ENCODE measurements around the gene NAALADL2.
"Not testable (repeated sequence)": the region's sequence is repeated elsewhere in the genome, so short reads cannot be mapped to it uniquely, and the experiment has no call there.

The NAALADL2 gene

GRCh38 chr3:175355801-175356335 lies 496.7 kb downstream of the NAALADL2 start:
- in situ Hi-C loops (cut with MboI; ENCODE audit: low pct_unique_long_range_greater_than_20kb, low sequenced_read_pairs, unreplicated experiment) = no loop called here
- no peak for DNase-seq (ENCODE audit: low spot score)
- TF ChIP-seq CTCF (IDR thresholded peaks at IDR 0.05; ENCODE audit: extremely low read depth, insufficient read depth, missing control alignments) = no peak

GRCh38 chr3:175356899-175357324 lies 497.8 kb downstream of the NAALADL2 start:
- DNase-seq (ENCODE audit: low spot score) = no peak
- no peak for TF ChIP-seq CTCF (IDR thresholded peaks at IDR 0.05; ENCODE audit: extremely low read depth, insufficient read depth, missing control alignments)
- in situ Hi-C loops (cut with MboI; ENCODE audit: low pct_unique_long_range_greater_than_20kb, low sequenced_read_pairs, unreplicated experiment) = no loop called here

- in situ Hi-C loops (cut with MboI; ENCODE audit: low pct_unique_long_range_greater_than_20kb, low sequenced_read_pairs, unreplicated experiment) = no loop called here
- no peak for TF ChIP-seq CTCF (IDR thresholded peaks at IDR 0.05; ENCODE audit: extremely low read depth, insufficient read depth, missing control alignments)
- DNase-seq (ENCODE audit: low spot score) = no peak
Observed at GRCh38 chr3:175357758-175358157, 498.6 kb downstream of the NAALADL2 start.

- TF ChIP-seq CTCF (IDR thresholded peaks at IDR 0.05; ENCODE audit: extremely low read depth, insufficient read depth, missing control alignments) = no peak
- in situ Hi-C loops (cut with MboI; ENCODE audit: low pct_unique_long_range_greater_than_20kb, low sequenced_read_pairs, unreplicated experiment) = no loop called here
- no peak for DNase-seq (ENCODE audit: low spot score)
Observed at GRCh38 chr3:175358935-175359334, 499.8 kb downstream of the NAALADL2 start.

GRCh38 chr3:175370426-175370825 lies 511.3 kb downstream of the NAALADL2 start:
- in situ Hi-C loops (cut with MboI; ENCODE audit: low pct_unique_long_range_greater_than_20kb, low sequenced_read_pairs, unreplicated experiment); DNase-seq (ENCODE audit: low spot score): not testable (repeated sequence)

GRCh38 chr3:175371187-175371586 lies 512.1 kb downstream of the NAALADL2 start:
- DNase-seq (ENCODE audit: low spot score); in situ Hi-C loops (cut with MboI; ENCODE audit: low pct_unique_long_range_greater_than_20kb, low sequenced_read_pairs, unreplicated experiment): not testable (repeated sequence)

- in situ Hi-C loops (cut with MboI; ENCODE audit: low pct_unique_long_range_greater_than_20kb, low sequenced_read_pairs, unreplicated experiment) = no loop called here
- no peak for TF ChIP-seq CTCF (IDR thresholded peaks at IDR 0.05; ENCODE audit: extremely low read depth, insufficient read depth, missing control alignments)
- DNase-seq (ENCODE audit: low spot score) = no peak
Observed at GRCh38 chr3:175374705-175375104, 515.6 kb downstream of the NAALADL2 start.

GRCh38 chr3:175378348-175378747 lies 519.2 kb downstream of the NAALADL2 start:
- no peak for DNase-seq (ENCODE audit: low spot score)
- in situ Hi-C loops (cut with MboI; ENCODE audit: low pct_unique_long_range_greater_than_20kb, low sequenced_read_pairs, unreplicated experiment) = no loop called here
- no peak for TF ChIP-seq CTCF (IDR thresholded peaks at IDR 0.05; ENCODE audit: extremely low read depth, insufficient read depth, missing control alignments)

All from GM13977 (cell line).